NOMO-1 treated with DMSO at 0.1 percent for 48 hours (cell line): ENCODE results near the gene UXS1.

ENCODE experiments used
- DNase-seq: peaks from one replicate; lab custom pipeline; 2025; ENCODE audit not compliant: unreplicated experiment; lab: John Stamatoyannopoulos, UW

UXS1 gene

DNA sequence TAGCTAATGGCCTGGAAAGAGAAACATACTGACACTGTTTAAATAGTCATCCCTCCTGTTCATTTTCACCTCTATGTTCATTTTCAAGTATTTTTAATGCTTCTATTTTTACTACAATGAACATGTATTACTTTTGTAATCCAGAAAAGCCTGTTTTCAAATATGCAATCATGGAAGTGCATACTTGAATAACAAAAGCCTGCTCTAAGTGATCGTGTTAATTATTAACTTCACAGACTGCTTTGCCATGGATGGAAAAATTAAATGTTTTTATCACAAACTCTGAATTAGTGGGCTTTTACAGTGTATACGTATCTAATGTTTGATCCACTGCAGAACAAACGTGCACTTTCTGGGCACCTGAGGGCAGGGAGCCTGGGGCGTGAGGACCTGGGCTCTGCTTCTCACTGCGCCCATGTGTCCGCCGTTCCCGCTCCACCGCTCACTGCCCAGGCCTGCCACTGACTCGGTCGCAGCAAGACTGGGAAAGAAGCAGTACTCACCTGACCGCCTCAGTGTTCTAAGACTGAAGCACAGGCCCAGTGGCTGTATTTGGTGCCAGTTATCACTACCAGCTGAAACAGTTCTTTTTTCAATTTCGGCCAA, 80.6 kb downstream of the UXS1 start:
- no peak for DNase-seq

- DNase-seq = no peak
Measured at GRCh38 chr2:106111882-106112571, 82.1 kb downstream of the UXS1 start.

- DNase-seq = no peak
Measured at GRCh38 chr2:106109675-106110424, 84.3 kb downstream of the UXS1 start.

- no peak for DNase-seq
Measured at GRCh38 chr2:106108791-106109190, 85.3 kb downstream of the UXS1 start.

DNA sequence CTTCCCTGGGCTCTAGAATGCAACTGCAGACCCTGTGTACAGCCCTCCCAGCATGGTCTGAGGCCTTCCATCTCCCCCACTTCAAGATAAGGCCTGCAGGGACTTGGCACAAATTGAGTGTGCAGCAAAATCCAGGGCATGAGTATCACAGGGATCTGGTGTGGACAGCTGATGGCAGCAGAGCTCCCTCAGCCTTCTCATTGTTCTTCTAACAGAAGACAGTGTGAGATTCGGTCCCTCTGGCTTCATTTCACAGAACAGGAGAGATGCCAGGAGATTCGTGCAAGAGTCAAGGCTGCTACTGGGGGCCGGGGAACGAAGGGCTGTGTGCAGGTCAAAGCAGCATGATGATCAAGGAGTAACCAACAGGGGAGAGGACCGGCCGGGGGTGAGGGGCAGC, 85.8 kb downstream of the UXS1 start:
- DNase-seq = no peak

DNA sequence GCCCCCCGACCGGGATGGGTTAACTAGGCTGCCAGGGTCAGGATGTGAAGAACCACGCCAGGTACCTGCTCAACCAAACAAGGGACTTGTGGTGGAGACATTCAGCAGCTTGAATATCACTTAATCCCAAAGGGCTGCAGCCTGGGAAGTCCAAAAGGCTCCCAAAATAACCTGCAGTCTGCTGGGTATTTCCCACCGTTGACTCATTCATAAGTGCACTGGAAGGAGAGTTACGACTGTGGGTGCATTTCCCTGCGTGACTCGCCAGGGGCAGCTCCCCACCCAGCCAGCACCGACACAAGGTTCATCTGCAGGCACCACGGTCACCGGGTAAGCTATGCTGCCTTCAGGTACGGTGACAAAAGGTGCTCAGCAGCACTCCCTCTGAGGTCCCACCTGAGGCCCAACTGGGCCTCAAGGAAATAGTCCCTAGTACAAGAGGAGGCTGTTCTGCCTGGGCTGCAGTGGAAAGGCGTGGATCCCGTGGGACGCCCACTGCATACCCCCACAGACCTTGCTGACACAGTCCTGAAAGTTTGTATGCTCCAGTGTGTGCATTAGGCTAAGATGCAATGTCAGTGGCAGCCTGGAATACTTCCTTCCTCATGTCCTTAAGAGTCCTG, 86.5 kb downstream of the UXS1 start:
- no peak for DNase-seq

DNA sequence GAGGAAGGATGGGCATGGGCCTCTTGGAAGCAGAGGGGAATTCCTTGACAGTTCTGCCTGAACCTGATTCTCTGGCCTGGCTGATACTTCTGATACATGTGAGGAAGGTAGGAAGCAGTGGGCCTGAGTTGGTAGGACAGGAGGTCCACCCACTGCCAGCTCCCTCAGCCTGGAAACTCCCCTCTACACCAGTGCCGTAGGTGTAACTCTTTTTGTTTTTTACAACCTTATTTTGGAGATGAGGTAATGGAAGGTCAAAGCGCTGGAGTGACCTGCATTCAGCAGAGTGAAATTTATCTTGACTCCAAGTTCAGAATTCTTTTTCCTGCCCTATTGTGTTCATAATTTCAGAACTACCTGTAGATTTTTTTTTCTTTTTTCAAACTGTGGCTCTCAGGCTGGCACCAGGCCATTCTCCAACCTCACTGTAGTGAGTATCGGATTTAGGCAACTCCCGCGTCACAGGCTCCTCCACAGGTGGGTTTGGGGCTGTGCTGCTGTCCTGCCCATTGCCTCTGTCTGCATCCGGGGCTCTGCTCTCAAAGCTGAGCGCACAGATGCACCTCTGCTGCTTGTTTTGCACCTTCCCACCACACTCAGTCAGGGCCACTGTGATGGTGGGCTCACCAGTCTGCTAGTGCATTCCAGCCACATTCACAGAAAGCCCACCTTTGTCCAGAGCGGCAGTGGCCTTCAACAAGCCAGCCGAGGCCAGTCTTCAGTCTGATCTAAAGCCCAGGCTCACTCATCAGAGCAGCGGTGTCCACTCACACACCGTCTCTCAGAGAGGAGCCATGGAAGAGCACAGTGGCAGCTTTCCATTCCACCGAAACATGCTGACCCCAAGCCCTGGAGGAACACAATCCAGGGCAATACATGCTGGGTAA, 87.2 kb downstream of the UXS1 start:
- DNase-seq = no peak

DNA sequence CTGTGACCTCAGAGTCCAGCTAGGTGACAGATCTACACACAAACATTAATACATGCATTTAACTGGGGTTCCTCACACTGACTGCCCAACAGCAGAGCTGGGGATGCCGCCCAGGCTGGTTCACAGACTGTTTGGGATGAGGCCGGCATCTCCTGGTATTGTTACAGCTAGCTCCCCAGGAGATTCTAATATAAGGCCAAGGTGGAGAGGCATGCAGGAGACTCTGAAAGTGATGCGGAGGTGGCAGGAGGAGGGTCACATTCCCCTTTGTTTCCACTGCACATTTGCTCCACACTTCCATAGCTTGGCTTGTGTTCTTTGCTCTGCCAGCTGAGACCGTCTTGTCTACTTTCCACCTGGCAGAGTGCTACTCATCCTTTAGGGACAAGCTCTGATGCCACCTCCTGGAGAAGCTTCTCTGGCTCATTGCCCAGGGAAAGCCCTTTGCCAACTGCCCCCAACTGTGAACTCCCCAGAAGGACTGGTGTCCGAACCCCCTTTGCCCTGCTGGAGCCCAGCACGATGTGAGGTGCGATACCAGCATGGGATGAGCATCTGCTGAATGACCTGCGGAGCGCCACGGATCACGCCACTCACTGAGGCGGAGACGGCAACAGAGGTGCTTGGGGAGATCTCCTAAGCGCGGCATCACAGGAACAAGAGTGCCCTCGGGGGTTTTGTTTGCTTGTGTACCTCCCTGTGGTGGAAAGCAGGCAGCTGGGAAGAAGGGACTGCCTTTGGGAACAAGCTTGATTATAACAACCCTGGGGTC, 88.8 kb downstream of the UXS1 start:
- DNase-seq = no peak

DNA sequence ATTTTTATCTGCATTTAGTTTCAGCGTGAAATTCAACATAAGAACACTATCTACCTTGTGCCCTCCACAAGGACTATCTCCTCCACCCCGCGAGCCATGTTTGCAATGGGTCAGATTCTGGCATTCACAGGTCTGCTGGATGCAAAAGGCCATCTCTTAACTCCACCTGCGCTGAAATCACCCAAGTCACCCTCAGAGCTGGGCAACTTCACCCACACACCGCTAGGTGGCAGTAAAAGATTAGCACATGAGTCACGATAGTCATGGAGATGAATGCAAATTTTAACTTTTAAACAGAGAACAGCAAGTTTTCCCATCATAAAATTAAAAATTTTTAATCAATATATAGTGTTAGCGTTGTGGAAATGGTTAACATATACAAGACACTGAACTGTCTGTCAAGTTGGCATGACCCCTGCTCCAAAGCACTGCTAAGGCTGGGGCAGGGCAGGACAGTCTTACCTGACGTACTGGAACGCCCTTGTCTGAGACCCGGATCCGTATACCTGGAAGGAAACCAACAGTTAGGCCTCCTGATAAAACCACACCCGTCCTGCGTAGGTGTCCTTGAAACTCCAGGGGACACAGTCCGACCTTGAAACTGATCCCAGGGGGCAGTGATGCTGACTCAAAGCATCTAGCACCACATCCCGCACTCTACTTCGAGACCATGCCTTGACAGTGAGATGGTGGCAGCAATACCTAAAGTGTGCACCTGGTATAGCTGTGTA, 89.6 kb downstream of the UXS1 start:
- peak; percentile 50 for DNase-seq

DNA sequence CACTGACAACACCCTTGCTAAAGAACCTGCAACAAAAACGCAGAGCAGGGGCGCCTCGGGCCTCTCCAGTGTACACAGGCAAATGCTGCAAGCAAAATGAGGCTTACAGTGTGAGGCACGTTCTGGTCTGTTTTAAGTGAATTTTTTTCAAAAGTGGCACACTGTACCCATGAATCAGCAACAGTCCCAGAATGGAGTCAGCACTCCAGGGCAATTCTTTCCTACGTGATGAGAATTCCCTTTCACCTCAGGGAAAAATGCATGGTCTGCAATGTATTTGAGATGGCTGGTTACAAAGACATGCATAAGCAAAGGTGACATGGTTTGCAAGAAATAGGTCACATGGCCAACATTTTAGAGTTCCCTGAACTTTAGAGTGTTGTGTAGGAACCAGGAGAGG, 94.4 kb downstream of the UXS1 start:
- DNase-seq = no peak

- no peak for DNase-seq
Measured at GRCh38 chr2:106098664-106099063, 95.4 kb downstream of the UXS1 start.

DNA sequence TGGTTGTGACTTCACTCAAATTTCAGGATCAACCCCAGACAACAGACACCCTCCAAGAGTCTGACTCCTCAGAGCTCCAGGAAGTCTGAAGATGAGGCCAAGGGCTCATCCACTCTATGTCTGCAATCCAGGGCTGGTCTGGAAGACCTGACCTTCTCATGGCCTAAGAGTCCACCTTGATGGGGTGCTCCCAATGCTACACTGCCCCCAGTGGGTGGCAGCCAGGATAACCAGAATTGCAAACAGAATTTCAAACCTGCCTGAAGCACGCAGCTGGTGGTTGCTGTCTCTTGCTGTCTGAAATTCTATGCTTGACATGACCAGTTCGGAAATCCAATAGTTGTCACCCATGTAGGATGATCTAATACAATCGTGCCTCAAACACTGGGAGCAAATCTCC, 96.0 kb downstream of the UXS1 start:
- DNase-seq = no peak

DNA sequence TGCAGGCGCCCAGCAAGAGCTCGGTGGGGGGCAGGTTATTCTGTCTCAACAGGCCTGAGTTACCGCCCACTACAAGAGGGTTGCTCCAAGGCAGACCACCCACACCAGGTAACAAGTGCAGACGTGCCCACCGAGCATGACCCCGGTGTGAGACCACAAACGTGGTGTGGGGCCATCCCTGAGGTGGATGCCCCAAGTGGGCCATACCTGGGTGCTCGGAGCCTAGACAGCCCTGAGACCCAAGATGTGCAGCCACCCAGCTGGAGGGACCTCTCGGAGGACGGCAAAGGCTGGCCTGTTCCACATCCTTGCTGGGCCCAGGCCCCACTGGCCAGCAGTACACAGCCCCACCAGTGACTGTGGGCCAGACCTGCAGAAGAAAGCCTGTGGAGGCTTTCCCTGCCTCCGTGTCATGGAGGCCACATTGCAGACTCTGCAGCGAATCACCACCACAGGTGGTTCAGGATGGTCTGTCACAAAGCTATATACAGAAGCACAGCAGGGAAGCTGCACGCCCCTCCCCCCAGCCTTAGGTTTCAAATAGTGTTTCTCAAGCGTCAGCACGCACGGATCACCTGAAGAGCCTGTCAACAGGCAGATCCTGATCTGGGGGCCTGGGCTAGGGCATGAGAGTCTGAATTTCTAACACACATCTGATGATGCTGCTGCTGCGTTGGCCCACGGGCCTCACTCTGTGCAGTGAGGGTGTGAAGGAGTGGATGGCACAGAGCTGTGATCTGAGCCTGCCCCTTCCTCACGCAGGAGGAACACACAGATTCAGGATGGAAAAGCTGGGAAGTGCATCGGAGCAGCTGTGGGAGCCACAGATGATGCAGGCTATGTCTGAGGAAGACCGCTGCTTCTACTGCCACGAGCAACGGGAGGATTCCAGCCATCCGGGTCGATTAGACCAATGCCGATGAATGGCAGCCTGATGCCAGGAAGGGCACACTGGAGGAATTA, 96.8 kb downstream of the UXS1 start:
- no peak for DNase-seq

GRCh38 chr2:106096299-106097037, 97.6 kb downstream of the UXS1 start:
- DNase-seq = no peak

DNA sequence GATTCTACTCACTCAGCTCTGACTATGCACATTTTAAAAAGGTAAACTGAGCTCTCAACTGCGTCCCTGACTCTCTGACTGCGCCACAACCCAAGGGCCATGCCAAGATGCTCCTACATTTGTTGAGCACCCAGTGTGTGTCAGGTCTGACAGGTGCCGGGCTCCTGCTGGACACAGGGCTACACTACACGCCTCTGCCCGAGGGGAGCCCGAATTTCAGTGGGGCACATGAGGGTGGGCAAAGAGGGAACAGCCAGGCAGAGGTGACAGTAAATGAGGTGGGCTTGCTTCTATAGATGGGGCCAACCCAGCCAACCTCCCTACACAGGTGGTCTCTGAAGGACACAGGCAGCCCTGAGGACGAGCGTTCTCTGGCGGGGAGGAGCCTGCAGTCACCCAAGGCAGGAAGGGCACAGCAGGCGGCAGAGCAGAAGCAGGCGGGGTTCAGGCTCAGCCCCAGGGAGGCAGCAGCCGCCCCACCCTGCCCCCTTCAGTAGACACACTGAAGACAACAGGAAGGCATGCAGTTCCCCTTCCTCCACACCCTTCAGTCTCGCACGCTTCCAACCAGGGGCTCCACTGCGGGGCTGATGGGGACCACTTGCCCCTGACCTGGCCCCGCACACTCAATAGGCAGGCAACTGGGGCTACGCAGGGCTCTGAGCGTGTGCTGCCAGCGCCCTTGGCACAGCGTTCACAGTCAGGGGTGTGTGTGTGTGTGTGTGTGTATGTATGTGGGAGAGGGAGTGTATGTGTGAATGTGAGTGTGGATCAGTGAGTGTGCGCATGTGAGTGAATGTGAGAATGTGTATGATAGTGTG, 98.4 kb downstream of the UXS1 start:
- DNase-seq = no peak

GRCh38 chr2:106094131-106094841, 99.8 kb downstream of the UXS1 start:
- DNase-seq = no peak
